H1 (cell line): Measurements from ENCODE around the gene NDUFB4. TPM values are rescaled to one million over a fixed set of nuclear protein-coding genes. Genes with fewer than 3 reads are reported as not detected.

Experiments
- CTCF ChIA-PET: fragments of 300-600 bp; sonication (Branson Sonifier 250); formaldehyde crosslinking; loops from one replicate; lab custom pipeline; 2021; ENCODE audit not compliant: partially characterized antibody; lab: Charles Lee
- POLR2A ChIA-PET: fragments of 300-600 bp; sonication (Branson Sonifier 250); formaldehyde crosslinking; loops from one replicate; lab custom pipeline; 2021; ENCODE audit warnings: inconsistent platforms; ENCODE audit not compliant: partially characterized antibody; lab: Charles Lee
- DNase-seq, 2 experiments: peaks; one replicate each; pipeline versions ENCODE4 v3.0.0 to v3.0.0-alpha.2; 2010 to 2022; ENCODE audit warnings: low spot score in 2 of 2, low read depth in 1 of 2, mixed read lengths in 1 of 2
- FAIRE-seq: peaks from 2 replicates; lab custom pipeline; 2011; peaks lifted over from hg19 to GRCh38; lab: Jason Lieb, UNC
- H2AFZ ChIP-seq: 2 replicates; pipeline ENCODE4 v1.8.1; 2012; ENCODE audit warnings: low read length, inconsistent platforms
- H2AK5ac ChIP-seq: 2 replicates; pipeline ENCODE4 v1.6.1; 2013; ENCODE audit warnings: low read depth, low read length
- H2BK120ac ChIP-seq: replicated peaks from 2 replicates; pipeline ENCODE3; 2013; ENCODE audit warnings: low read depth, low read length, inconsistent platforms
- H2BK12ac ChIP-seq: 2 replicates; pipeline ENCODE4 v1.6.1; 2013; ENCODE audit warnings: low read depth, low read length
- H2BK15ac ChIP-seq: 2 replicates; pipeline ENCODE4 v1.6.1; 2013; ENCODE audit warnings: low read length
- H2BK20ac ChIP-seq: 2 replicates; pipeline ENCODE4 v1.6.1; 2013; ENCODE audit warnings: low read length
- H2BK5ac ChIP-seq: 2 replicates; pipeline ENCODE4 v1.6.1; 2013; ENCODE audit warnings: low read depth, low read length
- H3K14ac ChIP-seq: 2 replicates; pipeline ENCODE4 v1.6.1; 2013; ENCODE audit warnings: inconsistent platforms; ENCODE audit not compliant: insufficient read length
- H3K18ac ChIP-seq: 2 replicates; pipeline ENCODE4 v1.6.1; 2013; ENCODE audit warnings: low read length; ENCODE audit errors: extremely low read depth
- H3K23ac ChIP-seq: 2 replicates; pipeline ENCODE4 v1.6.1; 2013; ENCODE audit warnings: inconsistent platforms; ENCODE audit not compliant: insufficient read length
- H3K23me2 ChIP-seq: 2 replicates; pipeline ENCODE4 v1.6.1; 2013; ENCODE audit warnings: low read depth, low read length
- H3K27ac ChIP-seq: 2 replicates; pipeline ENCODE4 v1.6.1; 2011; ENCODE audit warnings: low read depth, low read length, inconsistent platforms
- H3K27me3 ChIP-seq, 4 experiments: replicated peaks in 1 of 4; 1 replicate in 1 of 4; 2 replicates in 3 of 4; pipeline versions ENCODE4 v1.6.1 to v1.8.1; 2011 to 2013; ENCODE audit warnings: low read length in 3 of 4, mild to moderate bottlenecking in 3 of 4, inconsistent platforms in 2 of 4, mixed read lengths in 2 of 4, moderate library complexity in 1 of 4; ENCODE audit not compliant: control insufficient read depth in 3 of 4, insufficient read depth in 3 of 4; ENCODE audit errors: extremely low read depth in 1 of 4
- H3K36me3 ChIP-seq, 4 experiments: 2 replicates each; pipeline versions ENCODE4 v1.6.1 to v1.8.1; 2011 to 2013; ENCODE audit warnings: mild to moderate bottlenecking in 4 of 4, low read length in 3 of 4, moderate library complexity in 2 of 4, control low read depth in 1 of 4, inconsistent platforms in 1 of 4; ENCODE audit not compliant: insufficient read depth in 4 of 4, control insufficient read depth in 2 of 4
- H3K4ac ChIP-seq: replicated peaks from 2 replicates; pipeline ENCODE3; 2013; ENCODE audit warnings: low read length, low read depth, mixed read lengths, inconsistent platforms; ENCODE audit not compliant: insufficient read length
- H3K4me1 ChIP-seq, 4 experiments: replicated peaks in 1 of 4; 1 replicate in 1 of 4; 2 replicates in 3 of 4; pipeline versions ENCODE4 v1.6.1 to v1.8.1; 2011 to 2013; ENCODE audit warnings: low read length in 3 of 4, inconsistent platforms in 2 of 4, mixed read lengths in 1 of 4; ENCODE audit not compliant: insufficient read depth in 4 of 4, control insufficient read depth in 3 of 4
- H3K4me2 ChIP-seq, 2 experiments: 2 replicates each; pipeline versions ENCODE4 v1.6.1 to v1.8.1; 2011 to 2013; ENCODE audit warnings: low read depth in 2 of 2, low read length in 2 of 2, control low read depth in 1 of 2, inconsistent platforms in 1 of 2, mild to moderate bottlenecking in 1 of 2; ENCODE audit not compliant: insufficient read depth in 1 of 2
- H3K4me3 ChIP-seq, 4 experiments: fragments of 200-600, 300-600 bp in 1 of 4; sonication (generic), shearing (Covaris generic), sonication (Bioruptor Twin) in 1 of 4; 2 replicates each; pipeline versions ENCODE4 v1.5.1 to v1.8.1; 2011 to 2016; ENCODE audit warnings: low read length in 4 of 4, low read depth in 3 of 4, control low read depth in 2 of 4, inconsistent platforms in 2 of 4, mild to moderate bottlenecking in 2 of 4, mixed read lengths in 1 of 4, moderate library complexity in 1 of 4; ENCODE audit not compliant: insufficient read depth in 2 of 4; ENCODE audit errors: extremely low read depth in 1 of 4
- H3K56ac ChIP-seq: replicated peaks from 2 replicates; pipeline ENCODE3; 2013; ENCODE audit warnings: low read depth, mild to moderate bottlenecking, mixed read lengths, low read length, inconsistent platforms; ENCODE audit not compliant: insufficient read length
- H3K79me1 ChIP-seq: 2 replicates; pipeline ENCODE4 v1.6.1; 2013; ENCODE audit warnings: low read depth, low read length, control low read depth
- H3K79me2 ChIP-seq, 2 experiments: 2 replicates each; pipeline versions ENCODE4 v1.6.1 to v1.8.1; 2012 to 2013; ENCODE audit warnings: low read length in 2 of 2, mild to moderate bottlenecking in 2 of 2, inconsistent platforms in 1 of 2; ENCODE audit not compliant: insufficient read depth in 2 of 2, control insufficient read depth in 1 of 2
- H3K9ac ChIP-seq, 4 experiments: replicated peaks in 1 of 4; 1 replicate in 1 of 4; 2 replicates in 3 of 4; pipeline versions ENCODE4 v1.6.1 to v1.8.1; 2011 to 2013; ENCODE audit warnings: low read depth in 3 of 4, low read length in 3 of 4, control low read depth in 2 of 4, mild to moderate bottlenecking in 2 of 4, moderate library complexity in 2 of 4, inconsistent platforms in 1 of 4; ENCODE audit errors: extremely low read depth in 1 of 4
- H3K9me3 ChIP-seq, 2 experiments: 2 replicates each; pipeline versions ENCODE4 v1.6.1 to v1.8.1; 2012 to 2013; ENCODE audit warnings: mild to moderate bottlenecking in 2 of 2, moderate library complexity in 2 of 2, control low read depth in 1 of 2, inconsistent platforms in 1 of 2, low read depth in 1 of 2, low read length in 1 of 2, mixed read lengths in 1 of 2; ENCODE audit not compliant: insufficient read depth in 2 of 2
- H4K20me1 ChIP-seq, 2 experiments: replicated peaks in 1 of 2; 2 replicates each; pipeline versions ENCODE3 to v1.8.1; 2011 to 2013; ENCODE audit warnings: inconsistent platforms in 2 of 2, low read length in 2 of 2, mild to moderate bottlenecking in 1 of 2; ENCODE audit not compliant: insufficient read depth in 2 of 2, control insufficient read depth in 1 of 2
- H4K5ac ChIP-seq: 2 replicates; pipeline ENCODE4 v1.6.1; 2013; ENCODE audit warnings: low read length, low read depth, mixed read lengths, inconsistent platforms; ENCODE audit not compliant: insufficient read length
- H4K8ac ChIP-seq: 2 replicates; pipeline ENCODE4 v1.8.0; 2013; ENCODE audit warnings: mild to moderate bottlenecking, moderate library complexity, low read length, inconsistent platforms; ENCODE audit not compliant: insufficient read depth; ENCODE audit errors: extremely low read depth
- H4K91ac ChIP-seq: replicated peaks from 2 replicates; pipeline ENCODE3; 2013; ENCODE audit warnings: low read length, mixed read lengths, inconsistent platforms; ENCODE audit not compliant: insufficient read length
- BRCA1 ChIP-seq: IDR thresholded peaks from 2 replicates; pipeline ENCODE4 v1.6.1; 2012; ENCODE audit warnings: low read depth, low read length, improper control_type of control experiment
- CHD2 ChIP-seq: IDR thresholded peaks from 2 replicates; pipeline ENCODE4 v1.6.1; 2012; ENCODE audit warnings: low read length, improper control_type of control experiment
- EGR1 ChIP-seq: IDR thresholded peaks from 2 replicates; pipeline ENCODE4 v1.6.1; 2011; ENCODE audit warnings: low read depth, low read length, borderline replicate concordance
- EZH2 ChIP-seq: fragments of 200-600 bp; sonication (generic); IDR thresholded peaks from 2 replicates; pipeline ENCODE4 v1.7.1; 2012; ENCODE audit warnings: low read depth, mild to moderate bottlenecking, moderate library complexity, low read length, inconsistent platforms; ENCODE audit not compliant: severe bottlenecking
- GABPA ChIP-seq: IDR thresholded peaks from 2 replicates; pipeline ENCODE4 v1.6.1; 2011; ENCODE audit warnings: mild to moderate bottlenecking, low read length, moderate library complexity, borderline replicate concordance; ENCODE audit not compliant: insufficient read depth
- POLR2AphosphoS5 ChIP-seq: IDR thresholded peaks from 2 replicates; pipeline ENCODE4 v1.6.1; 2011; ENCODE audit warnings: low read depth, low read length
- POU5F1 ChIP-seq: IDR thresholded peaks from 2 replicates; pipeline ENCODE4 v1.6.1; 2011; ENCODE audit warnings: low read depth, mild to moderate bottlenecking, low read length, moderate library complexity
- RAD21 ChIP-seq, 2 experiments: IDR thresholded peaks in 1 of 2; conservative IDR thresholded peaks in 1 of 2; 2 replicates each; pipeline ENCODE4 v1.6.1; 2011; ENCODE audit warnings: low read depth in 2 of 2, low read length in 2 of 2, improper control_type of control experiment in 1 of 2, inconsistent platforms in 1 of 2, mild to moderate bottlenecking in 1 of 2, moderate library complexity in 1 of 2
- SAP30 ChIP-seq: fragments of 300-600 bp; sonication (generic); IDR thresholded peaks from 2 replicates; pipeline ENCODE4 v1.7.1; 2012; ENCODE audit warnings: low read length, moderate library complexity, mild to moderate bottlenecking, inconsistent platforms; ENCODE audit not compliant: insufficient read depth, insufficient replicate concordance
- SIX5 ChIP-seq: IDR thresholded peaks from 2 replicates; pipeline ENCODE4 v1.6.1; 2011; ENCODE audit warnings: mild to moderate bottlenecking, low read depth, low read length
- SP1 ChIP-seq: IDR thresholded peaks from 2 replicates; pipeline ENCODE4 v1.6.1; 2011; ENCODE audit warnings: low read depth, low read length
- SP2 ChIP-seq: IDR thresholded peaks from 2 replicates; pipeline ENCODE4 v1.6.1; 2012; ENCODE audit warnings: mild to moderate bottlenecking, low read length, inconsistent platforms
- WGBS, 2 experiments: shearing (Covaris generic) in 1 of 2; methylation state at CpG; one replicate each; pipeline versions ENCODE4 v1.1.6 to v1.1.7; 2013 to 2015; ENCODE audit warnings: low lambda C conversion rate in 2 of 2, mixed read lengths in 2 of 2, inconsistent platforms in 1 of 2, low coverage in 1 of 2, missing lambda C conversion rate in 1 of 2; ENCODE audit not compliant: insufficient replicate concordance in 2 of 2, insufficient coverage in 1 of 2, insufficient read length in 1 of 2; ENCODE audit errors: extremely low coverage in 1 of 2, missing lambda C conversion rate in 1 of 2; 5-methylcytosine and 5-hydroxymethylcytosine counted together
- polyA plus RNA-seq, 7 experiments: library from polyadenylated mRNA; depleted of rRNA in 3 of 7; stranded (reverse) in 5 of 7; unstranded in 2 of 7; fragments of >200 nt in 5 of 7; fragments of 200-250 nt in 2 of 7; gene quantifications; 1 replicate in 5 of 7; 2 replicates in 1 of 7; 4 replicates in 1 of 7; pipeline versions ENCODE4 v1.2.1 to v1.2.3, GENCODE V29; 2011 to 2013; ENCODE audit warnings: missing spikeins in 2 of 7, mixed read lengths in 2 of 7
- total RNA-seq: library from RNA; stranded (reverse); fragmentation: NEBNext Ultra II Directional; extraction: Animal tissue kit (Norgen Biotek cat#: 25700); gene quantifications from 2 replicates; pipeline ENCODE4 v1.2.1, GENCODE V29; 2021
- TF ChIP-seq, protein P1 (sequence below): IDR thresholded peaks from 2 replicates; pipeline ENCODE4 v1.6.1; 2011; ENCODE audit warnings: low read depth, mild to moderate bottlenecking, low read length; ENCODE audit not compliant: insufficient read depth

Gene NDUFB4
- total and polyA plus RNA-seq, 2 of the 8 experiments (the other 6 are each of a cell fraction or from before 2014, with no cell fraction given): 184 to 382 TPM

DNA sequence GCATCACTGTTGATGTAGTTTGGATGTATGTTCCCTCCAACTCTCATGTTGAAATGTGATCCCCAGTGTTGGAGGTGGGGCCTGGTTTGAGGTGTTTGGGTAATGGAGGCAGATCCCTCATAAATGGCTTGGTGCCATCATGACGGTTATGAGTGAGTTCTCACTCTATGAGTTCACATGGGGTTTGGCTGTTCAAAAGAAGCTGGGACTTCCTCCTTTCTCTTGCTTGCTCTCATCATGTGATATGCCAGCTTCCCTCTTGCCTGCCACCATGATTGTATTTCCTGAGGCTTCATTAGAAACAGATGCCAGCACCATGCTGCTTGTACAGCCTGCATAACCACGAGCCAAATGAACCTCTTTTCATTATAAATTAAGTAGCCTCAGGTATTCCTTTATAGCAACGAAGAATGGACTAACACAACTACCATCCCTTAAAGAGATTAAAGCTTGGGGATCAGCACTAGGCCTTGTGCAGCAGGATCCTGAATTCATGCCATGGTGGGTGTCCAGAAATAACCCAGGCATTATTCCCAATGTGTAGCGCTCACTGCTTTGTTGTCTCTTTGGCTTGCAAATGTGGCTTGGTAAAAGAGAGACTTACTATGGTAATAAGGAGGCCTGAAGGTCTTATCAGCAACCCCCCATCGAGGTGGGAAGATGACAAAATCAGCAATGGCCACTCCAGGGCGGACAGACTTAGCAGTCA lies 41.9 kb downstream of the NDUFB4 start:
- H3K18ac ChIP-seq: no peak overlapping the region
- no peaks in the 10 kb centered on the region for H3K23me2 ChIP-seq
- WGBS, 2 experiments: 90% methylated on average over 6 of the region's 6 CpGs; no CpG with 5 or more reads in 1 of the 2 experiments
- H3K4ac ChIP-seq: no peak overlapping the region
- no peak overlapping the region for H2AK5ac ChIP-seq
- no peak overlapping the region for H2BK12ac ChIP-seq
- no peak overlapping the region for H3K27ac ChIP-seq
- no peak overlapping the region for H4K91ac ChIP-seq
- H3K23ac ChIP-seq: no peak overlapping the region
- no peaks in the 10 kb centered on the region for H4K20me1 ChIP-seq
- no peak overlapping the region for H3K9ac ChIP-seq
- H3K4me3 ChIP-seq: no peak overlapping the region
- H3K14ac ChIP-seq: no peak overlapping the region
- ChIA-PET CTCF (no interaction called here), POLR2A (no interaction called here)
- H2BK15ac ChIP-seq: no peak overlapping the region
- DNase-seq (no peak), FAIRE-seq (no peak)
- no peak overlapping the region for H2BK5ac ChIP-seq
- no peak overlapping the region for H3K56ac ChIP-seq
- no peaks in the 10 kb centered on the region for H3K27me3 ChIP-seq
- no peak overlapping the region for H4K8ac ChIP-seq
- no peak overlapping the region for H2BK20ac ChIP-seq
- H3K79me2 ChIP-seq: no peaks in the 10 kb centered on the region
- peak overlapping the region; percentile 75 for H2AFZ ChIP-seq
- H4K5ac ChIP-seq: no peak overlapping the region
- H3K36me3 ChIP-seq: no peaks in the 10 kb centered on the region; a peak in 1 of 8 replicates
- H3K4me1 ChIP-seq: no peaks in the 10 kb centered on the region
- H3K79me1 ChIP-seq: no peaks in the 10 kb centered on the region
- H3K4me2 ChIP-seq: no peak overlapping the region
- H2BK120ac ChIP-seq: no peak overlapping the region
- H3K9me3 ChIP-seq: peaks cover 0 to 3% of the 10 kb centered on the region in 2 experiments; a peak in 1 of 4 replicates
- TF ChIP-seq SP2 (no peak), CHD2 (no peak), RAD21 (IDR thresholded peaks at IDR 0.05 in 1 of 2, conservative IDR thresholded peaks at IDR 0.05 in 1 of 2; ENCODE audit: low read depth in 2 of 2, low read length in 2 of 2) (no peak), SP1 (no peak), SAP30 (no peak), EGR1 (no peak), GABPA (no peak), EZH2 (no peak), BRCA1 (no peak), POU5F1 (no peak), POLR2AphosphoS5 (no peak), SIX5 (no peak)
- TF ChIP-seq, protein P1, sequence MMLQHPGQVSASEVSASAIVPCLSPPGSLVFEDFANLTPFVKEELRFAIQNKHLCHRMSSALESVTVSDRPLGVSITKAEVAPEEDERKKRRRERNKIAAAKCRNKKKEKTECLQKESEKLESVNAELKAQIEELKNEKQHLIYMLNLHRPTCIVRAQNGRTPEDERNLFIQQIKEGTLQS: no peak
